HepG2 (cell line): ENCODE data around the gene KTN1. TPM values are rescaled to one million over a fixed set of nuclear protein-coding genes. Genes with fewer than 3 reads are reported as not detected.

Source experiments
- BORCS8-MEF2B ChIP-seq: sonication (generic); formaldehyde crosslinking; IDR thresholded peaks from 2 replicates; pipeline ENCODE4 v1.8.0; 2022; ENCODE audit warnings: mild to moderate bottlenecking, missing genetic modification reagents
- CHD4 ChIP-seq: fragments of 200-600 bp; sonication (generic); IDR thresholded peaks from 2 replicates; pipeline ENCODE4 v1.7.0; 2017; ENCODE audit warnings: mild to moderate bottlenecking, low read length, borderline replicate concordance
- FOSL1 ChIP-seq: sonication (generic); formaldehyde crosslinking; IDR thresholded peaks from 2 replicates; pipeline ENCODE4 v1.9.0; 2021; ENCODE audit warnings: missing genetic modification reagents, borderline replicate concordance
- HDAC1 ChIP-seq: sonication (generic); formaldehyde crosslinking; IDR thresholded peaks from 2 replicates; pipeline ENCODE4 v1.5.1; 2020; ENCODE audit warnings: mild to moderate bottlenecking, missing genetic modification reagents
- HDAC6 ChIP-seq: fragments of 200-600 bp; sonication (generic); IDR thresholded peaks from 2 replicates; pipeline ENCODE4 v1.7.0; 2017; ENCODE audit warnings: mild to moderate bottlenecking, antibody characterized with exemption, low read length, low read depth
- HOXA9 ChIP-seq: sonication (generic); formaldehyde crosslinking; IDR thresholded peaks from 2 replicates; pipeline ENCODE4 v1.8.1; 2022; ENCODE audit warnings: missing genetic modification reagents, mild to moderate bottlenecking, moderate library complexity, borderline replicate concordance
- HOXD1 ChIP-seq: sonication (generic); formaldehyde crosslinking; IDR thresholded peaks from 2 replicates; pipeline ENCODE4 v1.5.0; 2020; ENCODE audit warnings: missing genetic modification reagents
- JDP2 ChIP-seq: sonication (generic); formaldehyde crosslinking; IDR thresholded peaks from 2 replicates; pipeline ENCODE4 v1.8.1; 2022; ENCODE audit warnings: missing genetic modification reagents, borderline replicate concordance
- MAFG ChIP-seq: sonication (generic); formaldehyde crosslinking; IDR thresholded peaks from 2 replicates; pipeline ENCODE4 v1.5.1; 2020; ENCODE audit warnings: mild to moderate bottlenecking, missing genetic modification reagents
- MED1 ChIP-seq: sonication (generic); formaldehyde crosslinking; IDR thresholded peaks from 2 replicates; pipeline ENCODE4 v1.4.0; 2020; ENCODE audit warnings: missing genetic modification reagents
- MTF2 ChIP-seq: sonication (generic); formaldehyde crosslinking; IDR thresholded peaks from 2 replicates; pipeline ENCODE4 v1.5.0; 2020; ENCODE audit warnings: missing genetic modification reagents, borderline replicate concordance
- polyA plus RNA-seq, 8 experiments: library from polyadenylated mRNA; depleted of rRNA in 3 of 8; stranded (reverse) in 7 of 8; unstranded in 1 of 8; fragments of >200 nt; fragmentation: Illumina TruSeq in 4 of 8; extraction: Trizol in 4 of 8; gene quantifications; 2 replicates each; pipeline versions ENCODE4 v1.2.1 to v1.2.3, GENCODE V29; 2011 to 2016; ENCODE audit warnings: low read depth in 4 of 8, missing spikeins in 1 of 8, mixed read lengths in 1 of 8; ENCODE audit not compliant: insufficient read depth in 1 of 8
- total RNA-seq, 5 experiments: library from RNA; depleted of rRNA; stranded (reverse); fragments of >200 nt; fragmentation: Illumina TruSeq; extraction: Trizol; gene quantifications; 2 replicates each; pipeline ENCODE4 v1.2.3, GENCODE V29; 2016; ENCODE audit warnings: low read depth in 1 of 5
- TF ChIP-seq, protein P1 (sequence below): sonication (generic); formaldehyde crosslinking; IDR thresholded peaks from 2 replicates; pipeline ENCODE4 v1.4.0; 2020; ENCODE audit warnings: missing genetic modification reagents
- TF ChIP-seq, protein P2 (sequence below): sonication (generic); formaldehyde crosslinking; IDR thresholded peaks from 2 replicates; pipeline ENCODE4 v1.5.1; 2020; ENCODE audit warnings: mild to moderate bottlenecking, missing genetic modification reagents
- TF ChIP-seq, protein P3 (sequence below): sonication (generic); formaldehyde crosslinking; IDR thresholded peaks from 2 replicates; pipeline ENCODE4 v1.5.1; 2020; ENCODE audit warnings: mild to moderate bottlenecking, missing genetic modification reagents, moderate library complexity
- TF ChIP-seq, protein P4 (sequence below): sonication (generic); formaldehyde crosslinking; conservative IDR thresholded peaks from 2 replicates; pipeline ENCODE4 v1.4.0; 2020; ENCODE audit warnings: missing genetic modification reagents
- TF ChIP-seq, protein P5 (sequence below): sonication (generic); formaldehyde crosslinking; IDR thresholded peaks from 2 replicates; pipeline ENCODE4 v1.9.0; 2021; ENCODE audit warnings: missing genetic modification reagents, borderline replicate concordance
- TF ChIP-seq, protein P6 (sequence below): sonication (generic); formaldehyde crosslinking; IDR thresholded peaks from 2 replicates; pipeline ENCODE4 v1.4.0; 2020; ENCODE audit warnings: missing genetic modification reagents; ENCODE audit errors: not compliant biosample characterization

KTN1 gene
- total and polyA plus RNA-seq, 2 of the 13 experiments (the other 11 are each of a cell fraction or from before 2014, with no cell fraction given) = 60.6 to 169 TPM

DNA sequence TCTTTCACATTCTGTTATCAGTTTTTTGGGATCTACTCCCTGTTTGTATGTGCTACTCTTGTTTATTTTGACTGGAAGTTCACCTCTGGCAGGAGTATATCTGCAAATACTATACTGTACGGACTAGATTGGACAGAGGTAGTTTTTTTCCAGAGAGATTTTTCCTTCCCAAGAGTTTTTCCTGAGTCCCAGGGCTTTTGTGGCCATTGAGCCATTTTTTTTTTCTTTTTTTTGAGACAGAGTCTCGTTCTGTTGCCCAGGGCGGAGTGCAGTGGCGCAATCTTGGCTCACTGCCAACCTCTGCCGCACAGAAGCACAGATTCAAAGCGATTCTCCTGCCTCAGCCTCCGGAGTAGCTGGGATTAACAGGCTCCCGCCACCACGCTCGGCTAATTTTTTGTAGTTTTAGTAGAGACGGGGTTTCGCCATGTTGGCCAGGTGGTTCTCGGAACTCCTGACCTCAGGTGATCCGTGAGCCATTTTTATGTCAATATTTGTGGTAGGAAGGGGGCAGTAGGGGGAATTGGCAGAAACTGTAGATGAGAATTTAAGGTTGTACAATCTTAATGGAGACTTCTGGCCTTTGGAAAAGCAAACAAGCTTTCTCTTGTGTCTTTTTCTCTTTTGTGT, 19.4 kb downstream of the KTN1 start (continued):
- TF ChIP-seq, protein P1, sequence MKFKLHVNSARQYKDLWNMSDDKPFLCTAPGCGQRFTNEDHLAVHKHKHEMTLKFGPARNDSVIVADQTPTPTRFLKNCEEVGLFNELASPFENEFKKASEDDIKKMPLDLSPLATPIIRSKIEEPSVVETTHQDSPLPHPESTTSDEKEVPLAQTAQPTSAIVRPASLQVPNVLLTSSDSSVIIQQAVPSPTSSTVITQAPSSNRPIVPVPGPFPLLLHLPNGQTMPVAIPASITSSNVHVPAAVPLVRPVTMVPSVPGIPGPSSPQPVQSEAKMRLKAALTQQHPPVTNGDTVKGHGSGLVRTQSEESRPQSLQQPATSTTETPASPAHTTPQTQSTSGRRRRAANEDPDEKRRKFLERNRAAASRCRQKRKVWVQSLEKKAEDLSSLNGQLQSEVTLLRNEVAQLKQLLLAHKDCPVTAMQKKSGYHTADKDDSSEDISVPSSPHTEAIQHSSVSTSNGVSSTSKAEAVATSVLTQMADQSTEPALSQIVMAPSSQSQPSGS (CRISPR knock-in tag) = no peak
- TF ChIP-seq CHD4 = peak; percentile 37; the same call in 1 of the 2 replicates
- TF ChIP-seq JDP2 (CRISPR knock-in tag) = no peak
- TF ChIP-seq, protein P2, sequence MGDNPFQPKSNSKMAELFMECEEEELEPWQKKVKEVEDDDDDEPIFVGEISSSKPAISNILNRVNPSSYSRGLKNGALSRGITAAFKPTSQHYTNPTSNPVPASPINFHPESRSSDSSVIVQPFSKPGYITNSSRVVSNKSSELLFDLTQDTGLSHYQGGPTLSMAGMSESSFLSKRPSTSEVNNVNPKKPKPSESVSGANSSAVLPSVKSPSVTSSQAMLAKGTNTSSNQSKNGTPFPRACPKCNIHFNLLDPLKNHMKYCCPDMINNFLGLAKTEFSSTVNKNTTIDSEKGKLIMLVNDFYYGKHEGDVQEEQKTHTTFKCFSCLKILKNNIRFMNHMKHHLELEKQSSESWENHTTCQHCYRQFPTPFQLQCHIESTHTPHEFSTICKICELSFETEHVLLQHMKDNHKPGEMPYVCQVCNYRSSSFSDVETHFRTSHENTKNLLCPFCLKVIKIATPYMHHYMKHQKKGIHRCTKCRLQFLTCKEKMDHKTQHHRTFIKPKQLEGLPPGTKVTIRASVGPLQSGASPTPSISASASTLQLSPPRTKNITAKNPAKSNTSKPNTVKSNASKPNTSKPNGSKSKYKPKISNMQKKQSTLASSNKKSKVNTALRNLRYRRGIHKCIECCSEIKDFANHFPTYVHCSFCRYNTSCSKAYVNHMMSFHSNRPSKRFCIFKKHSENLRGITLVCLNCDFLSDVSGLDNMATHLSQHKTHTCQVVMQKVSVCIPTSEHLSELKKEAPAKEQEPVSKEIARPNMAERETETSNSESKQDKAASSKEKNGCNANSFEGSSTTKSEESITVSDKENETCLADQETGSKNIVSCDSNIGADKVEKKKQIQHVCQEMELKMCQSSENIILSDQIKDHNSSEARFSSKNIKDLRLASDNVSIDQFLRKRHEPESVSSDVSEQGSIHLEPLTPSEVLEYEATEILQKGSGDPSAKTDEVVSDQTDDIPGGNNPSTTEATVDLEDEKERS = peak; percentile 98
- TF ChIP-seq, protein P3, sequence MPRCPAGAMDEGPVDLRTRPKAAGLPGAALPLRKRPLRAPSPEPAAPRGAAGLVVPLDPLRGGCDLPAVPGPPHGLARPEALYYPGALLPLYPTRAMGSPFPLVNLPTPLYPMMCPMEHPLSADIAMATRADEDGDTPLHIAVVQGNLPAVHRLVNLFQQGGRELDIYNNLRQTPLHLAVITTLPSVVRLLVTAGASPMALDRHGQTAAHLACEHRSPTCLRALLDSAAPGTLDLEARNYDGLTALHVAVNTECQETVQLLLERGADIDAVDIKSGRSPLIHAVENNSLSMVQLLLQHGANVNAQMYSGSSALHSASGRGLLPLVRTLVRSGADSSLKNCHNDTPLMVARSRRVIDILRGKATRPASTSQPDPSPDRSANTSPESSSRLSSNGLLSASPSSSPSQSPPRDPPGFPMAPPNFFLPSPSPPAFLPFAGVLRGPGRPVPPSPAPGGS = no peak
- TF ChIP-seq MTF2 (CRISPR knock-in tag) = no peak
- peak; percentile 94 for TF ChIP-seq HDAC1
- TF ChIP-seq BORCS8-MEF2B (CRISPR knock-in tag) = peak; percentile 45; the same call in 1 of the 2 replicates
- TF ChIP-seq MED1 (CRISPR knock-in tag) = peak; percentile 91
- TF ChIP-seq, protein P4, sequence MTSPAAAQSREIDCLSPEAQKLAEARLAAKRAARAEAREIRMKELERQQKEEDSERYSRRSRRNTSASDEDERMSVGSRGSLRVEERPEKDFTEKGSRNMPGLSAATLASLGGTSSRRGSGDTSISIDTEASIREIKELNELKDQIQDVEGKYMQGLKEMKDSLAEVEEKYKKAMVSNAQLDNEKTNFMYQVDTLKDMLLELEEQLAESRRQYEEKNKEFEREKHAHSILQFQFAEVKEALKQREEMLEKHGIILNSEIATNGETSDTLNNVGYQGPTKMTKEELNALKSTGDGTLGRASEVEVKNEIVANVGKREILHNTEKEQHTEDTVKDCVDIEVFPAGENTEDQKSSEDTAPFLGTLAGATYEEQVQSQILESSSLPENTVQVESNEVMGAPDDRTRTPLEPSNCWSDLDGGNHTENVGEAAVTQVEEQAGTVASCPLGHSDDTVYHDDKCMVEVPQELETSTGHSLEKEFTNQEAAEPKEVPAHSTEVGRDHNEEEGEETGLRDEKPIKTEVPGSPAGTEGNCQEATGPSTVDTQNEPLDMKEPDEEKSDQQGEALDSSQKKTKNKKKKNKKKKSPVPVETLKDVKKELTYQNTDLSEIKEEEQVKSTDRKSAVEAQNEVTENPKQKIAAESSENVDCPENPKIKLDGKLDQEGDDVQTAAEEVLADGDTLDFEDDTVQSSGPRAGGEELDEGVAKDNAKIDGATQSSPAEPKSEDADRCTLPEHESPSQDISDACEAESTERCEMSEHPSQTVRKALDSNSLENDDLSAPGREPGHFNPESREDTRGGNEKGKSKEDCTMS (CRISPR knock-in tag) = no peak
- TF ChIP-seq HDAC6 = no peak
- TF ChIP-seq FOSL1 = peak; percentile 23; the same call in 1 of the 2 replicates
- no peak for TF ChIP-seq MAFG (CRISPR knock-in tag)
- peak; percentile 65; the same call in 1 of the 2 replicates for TF ChIP-seq HOXD1
- TF ChIP-seq HOXA9 (CRISPR knock-in tag) = no peak
- TF ChIP-seq, protein P5, sequence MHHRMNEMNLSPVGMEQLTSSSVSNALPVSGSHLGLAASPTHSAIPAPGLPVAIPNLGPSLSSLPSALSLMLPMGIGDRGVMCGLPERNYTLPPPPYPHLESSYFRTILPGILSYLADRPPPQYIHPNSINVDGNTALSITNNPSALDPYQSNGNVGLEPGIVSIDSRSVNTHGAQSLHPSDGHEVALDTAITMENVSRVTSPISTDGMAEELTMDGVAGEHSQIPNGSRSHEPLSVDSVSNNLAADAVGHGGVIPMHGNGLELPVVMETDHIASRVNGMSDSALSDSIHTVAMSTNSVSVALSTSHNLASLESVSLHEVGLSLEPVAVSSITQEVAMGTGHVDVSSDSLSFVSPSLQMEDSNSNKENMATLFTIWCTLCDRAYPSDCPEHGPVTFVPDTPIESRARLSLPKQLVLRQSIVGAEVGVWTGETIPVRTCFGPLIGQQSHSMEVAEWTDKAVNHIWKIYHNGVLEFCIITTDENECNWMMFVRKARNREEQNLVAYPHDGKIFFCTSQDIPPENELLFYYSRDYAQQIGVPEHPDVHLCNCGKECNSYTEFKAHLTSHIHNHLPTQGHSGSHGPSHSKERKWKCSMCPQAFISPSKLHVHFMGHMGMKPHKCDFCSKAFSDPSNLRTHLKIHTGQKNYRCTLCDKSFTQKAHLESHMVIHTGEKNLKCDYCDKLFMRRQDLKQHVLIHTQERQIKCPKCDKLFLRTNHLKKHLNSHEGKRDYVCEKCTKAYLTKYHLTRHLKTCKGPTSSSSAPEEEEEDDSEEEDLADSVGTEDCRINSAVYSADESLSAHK (CRISPR knock-in tag) = no peak
- TF ChIP-seq, protein P6, sequence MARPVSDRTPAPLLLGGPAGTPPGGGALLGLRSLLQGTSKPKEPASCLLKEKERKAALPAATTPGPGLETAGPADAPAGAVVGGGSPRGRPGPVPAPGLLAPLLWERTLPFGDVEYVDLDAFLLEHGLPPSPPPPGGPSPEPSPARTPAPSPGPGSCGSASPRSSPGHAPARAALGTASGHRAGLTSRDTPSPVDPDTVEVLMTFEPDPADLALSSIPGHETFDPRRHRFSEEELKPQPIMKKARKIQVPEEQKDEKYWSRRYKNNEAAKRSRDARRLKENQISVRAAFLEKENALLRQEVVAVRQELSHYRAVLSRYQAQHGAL (CRISPR knock-in tag) = no peak
